Trophoblast cell (in vitro differentiated cells and primary cell): ENCODE measurements around the gene NT5C2.

ENCODE experiments used
- DNase-seq, 2 donors: peaks; one replicate each; pipeline ENCODE4 v3.0.0-alpha.2; 2016
- H2AFZ ChIP-seq: 2 replicates; pipeline ENCODE4 v1.6.1; 2013; ENCODE audit warnings: low read length, moderate library complexity, mild to moderate bottlenecking; ENCODE audit not compliant: insufficient read depth, poor library complexity
- H2AK5ac ChIP-seq: 2 replicates; pipeline ENCODE4 v1.6.1; 2013; ENCODE audit warnings: mild to moderate bottlenecking, low read length
- H2BK120ac ChIP-seq: 2 replicates; pipeline ENCODE4 v1.6.1; 2013; ENCODE audit warnings: low read length, mild to moderate bottlenecking, moderate library complexity; ENCODE audit not compliant: insufficient read depth, poor library complexity
- H2BK12ac ChIP-seq: 2 replicates; pipeline ENCODE4 v1.6.1; 2013; ENCODE audit warnings: mild to moderate bottlenecking, low read length, moderate library complexity
- H2BK5ac ChIP-seq: 2 replicates; pipeline ENCODE4 v1.6.1; 2013; ENCODE audit warnings: low read length, low read depth, moderate library complexity, mild to moderate bottlenecking; ENCODE audit not compliant: poor library complexity
- H3K14ac ChIP-seq: 2 replicates; pipeline ENCODE4 v1.6.1; 2013; ENCODE audit warnings: mild to moderate bottlenecking, low read length
- H3K18ac ChIP-seq: 2 replicates; pipeline ENCODE4 v1.6.1; 2013; ENCODE audit warnings: mild to moderate bottlenecking, low read length
- H3K23ac ChIP-seq: 2 replicates; pipeline ENCODE4 v1.6.1; 2013; ENCODE audit warnings: low read length
- H3K27ac ChIP-seq: 2 replicates; pipeline ENCODE4 v1.5.1; 2013; ENCODE audit warnings: low read depth, mild to moderate bottlenecking, inconsistent platforms, low read length, moderate library complexity
- H3K27me3 ChIP-seq: 2 replicates; pipeline ENCODE4 v1.6.1; 2013; ENCODE audit warnings: inconsistent platforms, mild to moderate bottlenecking, low read length, moderate library complexity; ENCODE audit not compliant: insufficient read depth
- H3K36me3 ChIP-seq, 2 experiments: 1 replicate in 1 of 2; 2 replicates in 1 of 2; pipeline ENCODE4 v1.6.1; 2013; ENCODE audit warnings: low read length in 2 of 2, mild to moderate bottlenecking in 2 of 2, moderate library complexity in 1 of 2; ENCODE audit not compliant: insufficient read depth in 2 of 2, control insufficient read depth in 1 of 2
- H3K4ac ChIP-seq: 2 replicates; pipeline ENCODE4 v1.6.1; 2013; ENCODE audit warnings: low read depth, mild to moderate bottlenecking, low read length, moderate library complexity
- H3K4me1 ChIP-seq, 2 experiments: 1 replicate in 1 of 2; 2 replicates in 1 of 2; pipeline ENCODE4 v1.6.1; 2013; ENCODE audit warnings: low read length in 2 of 2, mild to moderate bottlenecking in 2 of 2, moderate library complexity in 1 of 2; ENCODE audit not compliant: insufficient read depth in 2 of 2, control insufficient read depth in 1 of 2
- H3K4me2 ChIP-seq: 2 replicates; pipeline ENCODE4 v1.6.1; 2013; ENCODE audit warnings: inconsistent platforms, mild to moderate bottlenecking, low read length, moderate library complexity
- H3K4me3 ChIP-seq: 2 replicates; pipeline ENCODE4 v1.5.1; 2013; ENCODE audit warnings: mild to moderate bottlenecking, low read depth, low read length, inconsistent platforms
- H3K79me1 ChIP-seq: one replicate; pipeline ENCODE4 v1.6.1; 2013; ENCODE audit warnings: low read length
- H3K79me2 ChIP-seq: 2 replicates; pipeline ENCODE4 v1.6.1; 2013; ENCODE audit warnings: low read length, mild to moderate bottlenecking; ENCODE audit not compliant: control insufficient read depth, insufficient read depth, poor library complexity
- H3K9ac ChIP-seq: 2 replicates; pipeline ENCODE4 v1.6.1; 2013; ENCODE audit warnings: mild to moderate bottlenecking, low read length
- H3K9me3 ChIP-seq: 2 replicates; pipeline ENCODE4 v1.6.1; 2013; ENCODE audit warnings: low read depth, mild to moderate bottlenecking, control low read depth, inconsistent platforms, low read length; ENCODE audit not compliant: insufficient read depth
- H4K12ac ChIP-seq: 2 replicates; pipeline ENCODE4 v1.6.1; 2013; ENCODE audit warnings: low read depth, mild to moderate bottlenecking, low read length, moderate library complexity
- H4K8ac ChIP-seq: 2 replicates; pipeline ENCODE4 v1.6.1; 2013; ENCODE audit warnings: low read depth, mild to moderate bottlenecking, low read length, moderate library complexity
- H4K91ac ChIP-seq: one replicate; pipeline ENCODE4 v1.6.1; 2013; ENCODE audit warnings: low read depth, mild to moderate bottlenecking, low read length, moderate library complexity
- WGBS: extraction: QIAGEN DNeasy Blood & Tissue Kit; methylation state at CpG from one replicate; pipeline ENCODE4 v1.1.7; 2013; ENCODE audit warnings: missing lambda C conversion rate; ENCODE audit not compliant: insufficient read length, insufficient coverage; ENCODE audit errors: extremely low coverage; 5-methylcytosine and 5-hydroxymethylcytosine counted together

The NT5C2 gene

GRCh38 chr10:103078309-103078615 lies 114.8 kb downstream of the NT5C2 start:
- H4K91ac ChIP-seq: no peak overlapping the region
- WGBS: no CpG with 5 or more reads among the region's 3 CpGs
- no peak overlapping the region for H2BK12ac ChIP-seq
- no peak overlapping the region for H2AK5ac ChIP-seq
- no peak overlapping the region for H3K27ac ChIP-seq
- no peak for DNase-seq
- H4K12ac ChIP-seq: no peak overlapping the region
- no peak overlapping the region for H3K4ac ChIP-seq
- no peak overlapping the region for H2BK120ac ChIP-seq
- no peaks in the 10 kb centered on the region for H3K4me1 ChIP-seq
- no peaks in the 10 kb centered on the region for H3K79me2 ChIP-seq
- H3K79me1 ChIP-seq: no peaks in the 10 kb centered on the region
- no peak overlapping the region for H3K4me3 ChIP-seq
- no peak overlapping the region for H2AFZ ChIP-seq
- no peaks in the 10 kb centered on the region for H3K9me3 ChIP-seq
- H3K23ac ChIP-seq: no peak overlapping the region
- no peak overlapping the region for H3K9ac ChIP-seq
- no peak overlapping the region for H3K14ac ChIP-seq
- no peak overlapping the region for H3K4me2 ChIP-seq
- no peak overlapping the region for H4K8ac ChIP-seq
- H3K27me3 ChIP-seq: no peaks in the 10 kb centered on the region
- H3K18ac ChIP-seq: no peak overlapping the region
- H2BK5ac ChIP-seq: no peak overlapping the region
- peaks cover 3 to 11% of the 10 kb centered on the region in 2 experiments for H3K36me3 ChIP-seq

GRCh38 chr10:103077491-103078308 lies 115.4 kb downstream of the NT5C2 start:
- WGBS: no CpG with 5 or more reads among the region's 16 CpGs
- Histone ChIP-seq H3K4me1 (no peaks in the 10 kb centered on the region), H3K36me3 (peaks cover 1 to 8% of the 10 kb centered on the region in 2 experiments), H2BK5ac (no peak overlapping the region), H2BK12ac (no peak overlapping the region), H3K9me3 (no peaks in the 10 kb centered on the region), H4K8ac (no peak overlapping the region), H3K14ac (no peak overlapping the region), H3K9ac (no peak overlapping the region), H2AFZ (no peak overlapping the region), H2AK5ac (no peak overlapping the region), H3K18ac (no peak overlapping the region), H3K4ac (no peak overlapping the region), H4K91ac (no peak overlapping the region), H4K12ac (no peak overlapping the region), H2BK120ac (no peak overlapping the region), H3K79me2 (no peaks in the 10 kb centered on the region), H3K4me2 (no peak overlapping the region), H3K23ac (no peak overlapping the region), H3K27me3 (no peaks in the 10 kb centered on the region), H3K27ac (no peak overlapping the region), H3K4me3 (no peak overlapping the region), H3K79me1 (no peaks in the 10 kb centered on the region)
- DNase-seq: no peak

GRCh38 chr10:103077020-103077419 lies 116.1 kb downstream of the NT5C2 start:
- no CpG with 5 or more reads among the region's 21 CpGs for WGBS

DNA sequence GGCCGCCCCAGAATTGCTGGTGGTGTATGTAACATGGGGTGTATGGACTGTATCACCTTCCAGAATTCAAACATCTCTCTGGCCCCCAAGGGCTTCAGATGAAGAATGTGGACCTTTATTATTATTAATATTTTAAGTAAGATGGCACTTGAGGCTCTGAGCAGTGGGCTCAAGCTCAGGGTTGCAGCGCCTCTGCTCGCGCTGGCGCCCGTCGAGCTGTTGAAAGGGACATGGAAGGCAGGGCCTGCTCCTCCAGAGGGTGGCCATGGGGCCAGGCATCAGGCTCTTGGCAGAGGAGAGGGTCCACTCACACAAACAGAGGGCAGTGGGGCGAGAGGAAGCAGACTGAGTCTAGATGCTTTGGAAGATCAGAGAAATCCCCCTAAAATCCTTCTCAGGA lies 120.2 kb downstream of the NT5C2 start:
- no peak overlapping the region for H3K23ac ChIP-seq
- H3K4me3 ChIP-seq: no peak overlapping the region
- H2BK120ac ChIP-seq: no peak overlapping the region
- H3K9me3 ChIP-seq: no peaks in the 10 kb centered on the region
- DNase-seq: no peak
- H3K79me1 ChIP-seq: no peaks in the 10 kb centered on the region
- no peak overlapping the region for H3K4ac ChIP-seq
- H3K36me3 ChIP-seq: peaks cover 0 to 2% of the 10 kb centered on the region in 2 experiments
- H4K12ac ChIP-seq: no peak overlapping the region
- no peak overlapping the region for H2BK5ac ChIP-seq
- H3K27me3 ChIP-seq: no peaks in the 10 kb centered on the region
- no peak overlapping the region for H2AK5ac ChIP-seq
- no peak overlapping the region for H2BK12ac ChIP-seq
- H3K14ac ChIP-seq: no peak overlapping the region
- no peak overlapping the region for H3K9ac ChIP-seq
- H3K4me2 ChIP-seq: no peak overlapping the region
- no CpG with 5 or more reads among the region's 8 CpGs for WGBS
- no peak overlapping the region for H2AFZ ChIP-seq
- no peak overlapping the region for H4K8ac ChIP-seq
- no peak overlapping the region for H3K27ac ChIP-seq
- H4K91ac ChIP-seq: no peak overlapping the region
- H3K18ac ChIP-seq: no peak overlapping the region
- peaks cover 0 to 3% of the 10 kb centered on the region in 2 experiments for H3K4me1 ChIP-seq
- H3K79me2 ChIP-seq: no peaks in the 10 kb centered on the region

More at GRCh38 chr10:103077020-103077419, 116.1 kb downstream of the NT5C2 start:
- H3K14ac ChIP-seq: no peak overlapping the region
- H4K8ac ChIP-seq: no peak overlapping the region
- no peak overlapping the region for H3K23ac ChIP-seq
- no peak overlapping the region for H2BK5ac ChIP-seq
- H3K9me3 ChIP-seq: no peaks in the 10 kb centered on the region
- H2AFZ ChIP-seq: no peak overlapping the region
- DNase-seq: no peak
- no peak overlapping the region for H2BK12ac ChIP-seq
- no peak overlapping the region for H4K91ac ChIP-seq
- H4K12ac ChIP-seq: no peak overlapping the region
- H3K79me1 ChIP-seq: no peaks in the 10 kb centered on the region
- H2AK5ac ChIP-seq: no peak overlapping the region
- no peaks in the 10 kb centered on the region for H3K79me2 ChIP-seq
- H3K4me3 ChIP-seq: no peak overlapping the region
- no peak overlapping the region for H3K9ac ChIP-seq
- no peaks in the 10 kb centered on the region for H3K4me1 ChIP-seq
- H3K4ac ChIP-seq: no peak overlapping the region
- H3K36me3 ChIP-seq: peaks cover 0 to 3% of the 10 kb centered on the region in 2 experiments
- H3K18ac ChIP-seq: no peak overlapping the region
- no peaks in the 10 kb centered on the region for H3K27me3 ChIP-seq
- no peak overlapping the region for H3K27ac ChIP-seq
- no peak overlapping the region for H3K4me2 ChIP-seq
- no peak overlapping the region for H2BK120ac ChIP-seq
